ENCODE measurements around the gene SEC16B.

Gene SEC16B

DNA sequence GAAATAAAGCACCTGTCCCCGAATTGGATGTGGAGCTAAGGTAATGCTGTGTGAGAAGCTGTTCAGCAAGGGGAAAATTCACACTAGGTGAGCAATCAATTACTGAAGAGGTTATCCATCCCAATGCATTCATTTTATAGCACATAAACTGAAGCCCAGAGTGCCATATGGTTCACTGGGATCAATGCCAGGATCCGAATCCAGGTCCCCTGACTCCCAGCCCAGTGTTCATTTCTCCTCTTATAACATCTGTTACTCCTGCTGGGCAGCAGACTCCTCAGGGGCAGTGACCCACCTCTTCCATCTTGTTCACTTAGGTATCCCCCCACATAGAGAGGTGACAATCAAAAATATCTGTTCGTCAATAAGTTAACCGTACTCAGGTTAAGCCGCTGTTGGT, 13.2 kb upstream of the SEC16B start:
- Histone ChIP-seq H2AFZ (ENCODE audit: low read depth) (no peak overlapping the region), H3K9ac (no peak overlapping the region), H3K4me1 (ENCODE audit: low read depth, poor library complexity, severe bottlenecking) (no peaks in the 10 kb centered on the region), H3K4me3 (IDR thresholded peaks at IDR 0.05; ENCODE audit: insufficient read depth, low read depth, low read length) (no peak overlapping the region), H3K27me3 (ENCODE audit: insufficient read depth, low read depth) (no peaks in the 10 kb centered on the region), H3K4me2 (no peak overlapping the region), H3K79me2 (ENCODE audit: insufficient read depth, low read depth) (no peaks in the 10 kb centered on the region), H3K27ac (no peak overlapping the region), H3K36me3 (ENCODE audit: insufficient read depth) (no peaks in the 10 kb centered on the region), H4K20me1 (ENCODE audit: insufficient read depth) (no peaks in the 10 kb centered on the region)
- TF ChIP-seq, protein P1, sequence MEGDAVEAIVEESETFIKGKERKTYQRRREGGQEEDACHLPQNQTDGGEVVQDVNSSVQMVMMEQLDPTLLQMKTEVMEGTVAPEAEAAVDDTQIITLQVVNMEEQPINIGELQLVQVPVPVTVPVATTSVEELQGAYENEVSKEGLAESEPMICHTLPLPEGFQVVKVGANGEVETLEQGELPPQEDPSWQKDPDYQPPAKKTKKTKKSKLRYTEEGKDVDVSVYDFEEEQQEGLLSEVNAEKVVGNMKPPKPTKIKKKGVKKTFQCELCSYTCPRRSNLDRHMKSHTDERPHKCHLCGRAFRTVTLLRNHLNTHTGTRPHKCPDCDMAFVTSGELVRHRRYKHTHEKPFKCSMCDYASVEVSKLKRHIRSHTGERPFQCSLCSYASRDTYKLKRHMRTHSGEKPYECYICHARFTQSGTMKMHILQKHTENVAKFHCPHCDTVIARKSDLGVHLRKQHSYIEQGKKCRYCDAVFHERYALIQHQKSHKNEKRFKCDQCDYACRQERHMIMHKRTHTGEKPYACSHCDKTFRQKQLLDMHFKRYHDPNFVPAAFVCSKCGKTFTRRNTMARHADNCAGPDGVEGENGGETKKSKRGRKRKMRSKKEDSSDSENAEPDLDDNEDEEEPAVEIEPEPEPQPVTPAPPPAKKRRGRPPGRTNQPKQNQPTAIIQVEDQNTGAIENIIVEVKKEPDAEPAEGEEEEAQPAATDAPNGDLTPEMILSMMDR (conservative IDR thresholded peaks at IDR 0.05; ENCODE audit: low read depth, low read length), result no peak

DNA sequence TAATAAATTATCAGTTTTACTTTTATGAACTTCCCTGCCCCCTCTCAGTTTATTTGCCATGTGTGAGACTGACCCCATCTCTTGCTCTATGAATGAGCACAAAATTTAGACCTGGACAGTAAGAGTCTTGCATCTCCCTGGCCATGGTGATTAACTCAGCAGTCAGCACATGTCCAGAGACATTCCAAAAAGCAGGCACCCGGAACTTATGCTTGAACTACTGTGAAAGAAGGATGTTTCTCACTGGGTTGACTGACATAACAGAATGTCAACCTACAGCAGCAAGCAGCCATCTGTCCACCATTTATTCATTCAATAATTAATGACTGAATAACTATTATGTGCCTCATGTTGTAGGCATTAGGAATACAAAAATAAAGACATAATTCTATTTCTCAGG, 11.3 kb upstream of the SEC16B start:
- H2AFZ ChIP-seq (ENCODE audit: low read depth), result no peak overlapping the region
- H3K36me3 ChIP-seq (ENCODE audit: insufficient read depth), result no peaks in the 10 kb centered on the region
- no peaks in the 10 kb centered on the region for H4K20me1 ChIP-seq (ENCODE audit: insufficient read depth)
- TF ChIP-seq, protein P1 (conservative IDR thresholded peaks at IDR 0.05; ENCODE audit: low read depth, low read length), result no peak
- H3K79me2 ChIP-seq (ENCODE audit: insufficient read depth, low read depth), result no peaks in the 10 kb centered on the region
- no peak overlapping the region for H3K27ac ChIP-seq
- H3K27me3 ChIP-seq (ENCODE audit: insufficient read depth, low read depth), result no peaks in the 10 kb centered on the region
- no peak overlapping the region for H3K4me3 ChIP-seq (IDR thresholded peaks at IDR 0.05; ENCODE audit: insufficient read depth, low read depth, low read length)
- no peaks in the 10 kb centered on the region for H3K4me1 ChIP-seq (ENCODE audit: low read depth, poor library complexity, severe bottlenecking)
- no peak overlapping the region for H3K9ac ChIP-seq
- H3K4me2 ChIP-seq, result no peak overlapping the region

- Histone ChIP-seq H2AFZ (ENCODE audit: low read depth) (no peak overlapping the region), H3K9ac (no peak overlapping the region), H3K27ac (no peak overlapping the region), H4K20me1 (ENCODE audit: insufficient read depth) (no peaks in the 10 kb centered on the region), H3K4me1 (ENCODE audit: low read depth, poor library complexity, severe bottlenecking) (no peaks in the 10 kb centered on the region), H3K36me3 (ENCODE audit: insufficient read depth) (no peaks in the 10 kb centered on the region), H3K4me3 (IDR thresholded peaks at IDR 0.05; ENCODE audit: insufficient read depth, low read depth, low read length) (no peak overlapping the region), H3K4me2 (no peak overlapping the region), H3K27me3 (ENCODE audit: insufficient read depth, low read depth) (no peaks in the 10 kb centered on the region), H3K79me2 (ENCODE audit: insufficient read depth, low read depth) (no peaks in the 10 kb centered on the region)
- TF ChIP-seq, protein P1 (conservative IDR thresholded peaks at IDR 0.05; ENCODE audit: low read depth, low read length), result no peak
Measured at GRCh38 chr1:177979272-177979671, 9.4 kb upstream of the SEC16B start.

GRCh38 chr1:177978530-177978929, 8.7 kb upstream of the SEC16B start:
- H3K4me2 ChIP-seq, result no peak overlapping the region
- H3K9ac ChIP-seq, result no peak overlapping the region
- no peaks in the 10 kb centered on the region for H3K4me1 ChIP-seq (ENCODE audit: low read depth, poor library complexity, severe bottlenecking)
- no peaks in the 10 kb centered on the region for H4K20me1 ChIP-seq (ENCODE audit: insufficient read depth)
- TF ChIP-seq, protein P1 (conservative IDR thresholded peaks at IDR 0.05; ENCODE audit: low read depth, low read length), result no peak
- H3K79me2 ChIP-seq (ENCODE audit: insufficient read depth, low read depth), result no peaks in the 10 kb centered on the region
- no peak overlapping the region for H3K27ac ChIP-seq
- no peaks in the 10 kb centered on the region for H3K36me3 ChIP-seq (ENCODE audit: insufficient read depth)
- H2AFZ ChIP-seq (ENCODE audit: low read depth), result no peak overlapping the region
- H3K4me3 ChIP-seq (IDR thresholded peaks at IDR 0.05; ENCODE audit: insufficient read depth, low read depth, low read length), result no peak overlapping the region
- H3K27me3 ChIP-seq (ENCODE audit: insufficient read depth, low read depth), result no peaks in the 10 kb centered on the region
